ENCODE results near the gene ZNF597.

Gene ZNF597

GRCh38 chr16:3461151-3461550, 17.8 kb upstream of the ZNF597 start:
- no peak overlapping the region for H3K4me3 ChIP-seq (ENCODE audit: low read length)
- H3K36me3 ChIP-seq (ENCODE audit: insufficient read depth, low read length) = peaks cover 4% of the 10 kb centered on the region; the same call in 1 of the 2 replicates
- H3K4me1 ChIP-seq (ENCODE audit: insufficient read depth, low read length) = peaks cover 31% of the 10 kb centered on the region
- no peaks in the 10 kb centered on the region for H3K27me3 ChIP-seq (ENCODE audit: insufficient read depth, low read length)
- H3K27ac ChIP-seq (ENCODE audit: low read depth, low read length) = no peak overlapping the region
- whole genome bisulfite sequencing = 87% methylated on average over 8 of the region's 8 CpGs
- H3K9me3 ChIP-seq (ENCODE audit: insufficient read depth, low read depth, low read length) = no peaks in the 10 kb centered on the region
- H3K9ac ChIP-seq (ENCODE audit: low read depth, low read length) = no peak overlapping the region

- H3K9me3 ChIP-seq (ENCODE audit: insufficient read depth, low read depth, low read length) = no peaks in the 10 kb centered on the region
- no peaks in the 10 kb centered on the region for H3K36me3 ChIP-seq (ENCODE audit: insufficient read depth, low read length)
- 93% methylated on average over 8 of the region's 8 CpGs for WGBS
- peaks cover 31% of the 10 kb centered on the region for H3K4me1 ChIP-seq (ENCODE audit: insufficient read depth, low read length)
- H3K27me3 ChIP-seq (ENCODE audit: insufficient read depth, low read length) = no peaks in the 10 kb centered on the region
- H3K4me3 ChIP-seq (ENCODE audit: low read length) = no peak overlapping the region
- no peak overlapping the region; the same call in 1 of the 2 replicates for H3K27ac ChIP-seq (ENCODE audit: low read depth, low read length)
- H3K9ac ChIP-seq (ENCODE audit: low read depth, low read length) = no peak overlapping the region
Measured at GRCh38 chr16:3460585-3460984, 17.3 kb upstream of the ZNF597 start.

- H3K27ac ChIP-seq (ENCODE audit: low read depth, low read length) = no peak overlapping the region; the same call in 1 of the 2 replicates
- no peak overlapping the region for H3K9ac ChIP-seq (ENCODE audit: low read depth, low read length)
- peaks cover 31% of the 10 kb centered on the region for H3K4me1 ChIP-seq (ENCODE audit: insufficient read depth, low read length)
- no peaks in the 10 kb centered on the region for H3K27me3 ChIP-seq (ENCODE audit: insufficient read depth, low read length)
- no peaks in the 10 kb centered on the region for H3K36me3 ChIP-seq (ENCODE audit: insufficient read depth, low read length)
- peak overlapping the region; percentile 99; the same call in 1 of the 2 replicates for H3K4me3 ChIP-seq (ENCODE audit: low read length)
- H3K9me3 ChIP-seq (ENCODE audit: insufficient read depth, low read depth, low read length) = no peaks in the 10 kb centered on the region
- 90% methylated on average over 7 of the region's 7 CpGs for WGBS
Measured at GRCh38 chr16:3460121-3460520, 16.8 kb upstream of the ZNF597 start.

- peaks cover 30% of the 10 kb centered on the region for H3K4me1 ChIP-seq (ENCODE audit: insufficient read depth, low read length)
- H3K27ac ChIP-seq (ENCODE audit: low read depth, low read length) = no peak overlapping the region; the same call in 1 of the 2 replicates
- H3K9ac ChIP-seq (ENCODE audit: low read depth, low read length) = no peak overlapping the region
- H3K4me3 ChIP-seq (ENCODE audit: low read length) = peak overlapping the region; percentile 99
- H3K36me3 ChIP-seq (ENCODE audit: insufficient read depth, low read length) = no peaks in the 10 kb centered on the region
- no peaks in the 10 kb centered on the region for H3K9me3 ChIP-seq (ENCODE audit: insufficient read depth, low read depth, low read length)
- WGBS = 55% methylated on average over 9 of the region's 9 CpGs
- H3K27me3 ChIP-seq (ENCODE audit: insufficient read depth, low read length) = no peaks in the 10 kb centered on the region
Measured at GRCh38 chr16:3459401-3460090, 16.2 kb upstream of the ZNF597 start.

GRCh38 chr16:3458852-3459361, 15.6 kb upstream of the ZNF597 start:
- H3K27me3 ChIP-seq (ENCODE audit: insufficient read depth, low read length) = no peaks in the 10 kb centered on the region
- peak overlapping the region; percentile 96 for H3K27ac ChIP-seq (ENCODE audit: low read depth, low read length)
- WGBS = 35% methylated on average over 10 of the region's 10 CpGs
- peak overlapping the region; percentile 96 for H3K9ac ChIP-seq (ENCODE audit: low read depth, low read length)
- H3K4me1 ChIP-seq (ENCODE audit: insufficient read depth, low read length) = peaks cover 28% of the 10 kb centered on the region
- H3K4me3 ChIP-seq (ENCODE audit: low read length) = peak overlapping the region; percentile 99
- H3K36me3 ChIP-seq (ENCODE audit: insufficient read depth, low read length) = no peaks in the 10 kb centered on the region
- H3K9me3 ChIP-seq (ENCODE audit: insufficient read depth, low read depth, low read length) = no peaks in the 10 kb centered on the region

- Histone ChIP-seq H3K27ac (ENCODE audit: low read depth, low read length) (peak overlapping the region; percentile 96), H3K4me1 (ENCODE audit: insufficient read depth, low read length) (peaks cover 28% of the 10 kb centered on the region), H3K27me3 (ENCODE audit: insufficient read depth, low read length) (no peaks in the 10 kb centered on the region), H3K36me3 (ENCODE audit: insufficient read depth, low read length) (no peaks in the 10 kb centered on the region), H3K4me3 (ENCODE audit: low read length) (peak overlapping the region; percentile 99), H3K9ac (ENCODE audit: low read depth, low read length) (peak overlapping the region; percentile 96), H3K9me3 (ENCODE audit: insufficient read depth, low read depth, low read length) (no peaks in the 10 kb centered on the region)
- under 1% methylated on average over 46 of the region's 47 CpGs for WGBS
Measured at GRCh38 chr16:3458278-3458851, 15.1 kb upstream of the ZNF597 start.

- H3K27me3 ChIP-seq (ENCODE audit: insufficient read depth, low read length) = no peaks in the 10 kb centered on the region
- H3K9ac ChIP-seq (ENCODE audit: low read depth, low read length) = peak overlapping the region; percentile 96
- H3K27ac ChIP-seq (ENCODE audit: low read depth, low read length) = peak overlapping the region; percentile 96
- H3K9me3 ChIP-seq (ENCODE audit: insufficient read depth, low read depth, low read length) = no peaks in the 10 kb centered on the region
- H3K4me1 ChIP-seq (ENCODE audit: insufficient read depth, low read length) = peaks cover 28% of the 10 kb centered on the region
- WGBS = 2% methylated on average over 83 of the region's 83 CpGs
- H3K4me3 ChIP-seq (ENCODE audit: low read length) = peak overlapping the region; percentile 99
- no peaks in the 10 kb centered on the region for H3K36me3 ChIP-seq (ENCODE audit: insufficient read depth, low read length)
Measured at GRCh38 chr16:3457434-3458252, 14.3 kb upstream of the ZNF597 start.

- no peak overlapping the region for H3K27ac ChIP-seq (ENCODE audit: low read depth, low read length)
- no peaks in the 10 kb centered on the region for H3K27me3 ChIP-seq (ENCODE audit: insufficient read depth, low read length)
- 94% methylated on average over 10 of the region's 10 CpGs for WGBS
- no peak overlapping the region for H3K4me3 ChIP-seq (ENCODE audit: low read length)
- no peaks in the 10 kb centered on the region; the same call in 1 of the 2 replicates for H3K36me3 ChIP-seq (ENCODE audit: insufficient read depth, low read length)
- H3K9me3 ChIP-seq (ENCODE audit: insufficient read depth, low read depth, low read length) = no peaks in the 10 kb centered on the region
- peaks cover 11% of the 10 kb centered on the region for H3K4me1 ChIP-seq (ENCODE audit: insufficient read depth, low read length)
- H3K9ac ChIP-seq (ENCODE audit: low read depth, low read length) = no peak overlapping the region
Measured at GRCh38 chr16:3454631-3455147, 11.4 kb upstream of the ZNF597 start.

GRCh38 chr16:3454093-3454492, 10.8 kb upstream of the ZNF597 start:
- WGBS = 71% methylated on average over 4 of the region's 5 CpGs
- Histone ChIP-seq H3K36me3 (ENCODE audit: insufficient read depth, low read length) (no peaks in the 10 kb centered on the region; the same call in 1 of the 2 replicates), H3K4me1 (ENCODE audit: insufficient read depth, low read length) (peaks cover 6% of the 10 kb centered on the region), H3K27ac (ENCODE audit: low read depth, low read length) (no peak overlapping the region), H3K9me3 (ENCODE audit: insufficient read depth, low read depth, low read length) (no peaks in the 10 kb centered on the region), H3K4me3 (ENCODE audit: low read length) (no peak overlapping the region), H3K9ac (ENCODE audit: low read depth, low read length) (no peak overlapping the region), H3K27me3 (ENCODE audit: insufficient read depth, low read length) (no peaks in the 10 kb centered on the region)

- WGBS = 53% methylated on average over 10 of the region's 10 CpGs
- no peaks in the 10 kb centered on the region for H3K4me1 ChIP-seq (ENCODE audit: insufficient read depth, low read length)
Measured at GRCh38 chr16:3444032-3444388, 706 bp upstream of the ZNF597 start.

More at GRCh38 chr16:3444032-3444388, 706 bp upstream of the ZNF597 start:
- H3K36me3 ChIP-seq (ENCODE audit: insufficient read depth, low read length) = peaks cover 21% of the 10 kb centered on the region
- peak overlapping the region; percentile 64 for H3K9ac ChIP-seq (ENCODE audit: low read depth, low read length)
- H3K27ac ChIP-seq (ENCODE audit: low read depth, low read length) = no peak overlapping the region; the same call in 1 of the 2 replicates
- no peaks in the 10 kb centered on the region for H3K27me3 ChIP-seq (ENCODE audit: insufficient read depth, low read length)
- peaks cover 9% of the 10 kb centered on the region; the same call in 1 of the 2 replicates for H3K9me3 ChIP-seq (ENCODE audit: insufficient read depth, low read depth, low read length)
- peak overlapping the region; percentile 74 for H3K4me3 ChIP-seq (ENCODE audit: low read length)

All from HUES64 (cell line).